GM10847 (cell line): ENCODE results near the gene NMNAT3.

Experiments
- POLR2A ChIP-seq: IDR thresholded peaks from 2 replicates; pipeline ENCODE4 v1.6.1; 2011; ENCODE audit not compliant: insufficient read length; ENCODE audit errors: extremely low read depth

Gene NMNAT3

GRCh38 chr3:139630542-139630941 is 47.2 kb downstream of the NMNAT3 start:
- no peak for TF ChIP-seq POLR2A

DNA sequence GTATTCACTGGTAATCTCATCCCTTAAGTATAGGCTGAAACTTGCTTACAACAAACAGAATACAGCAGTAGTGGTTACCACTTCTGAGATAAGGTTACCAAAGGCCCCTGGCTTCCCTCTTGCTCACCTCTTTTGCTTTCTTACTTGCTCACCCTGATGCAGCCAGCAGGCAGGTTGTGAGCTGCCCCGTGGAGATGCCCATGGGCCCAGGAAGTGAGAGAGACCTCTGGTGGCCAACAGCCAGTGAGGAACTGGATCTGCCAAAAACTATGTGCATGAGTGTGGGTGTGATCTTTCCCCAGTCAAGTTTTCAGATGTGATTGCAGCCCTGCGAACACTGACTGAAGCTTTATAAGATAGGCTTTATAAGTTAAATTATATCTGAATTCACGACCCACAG is 48.7 kb downstream of the NMNAT3 start:
- TF ChIP-seq POLR2A: no peak

- no peak for TF ChIP-seq POLR2A
Observed at GRCh38 chr3:139627759-139628158, 50.0 kb downstream of the NMNAT3 start.

- TF ChIP-seq POLR2A: no peak
Observed at GRCh38 chr3:139620438-139620837, 57.3 kb downstream of the NMNAT3 start.

- no peak for TF ChIP-seq POLR2A
Observed at GRCh38 chr3:139619484-139619883, 58.3 kb downstream of the NMNAT3 start.

DNA sequence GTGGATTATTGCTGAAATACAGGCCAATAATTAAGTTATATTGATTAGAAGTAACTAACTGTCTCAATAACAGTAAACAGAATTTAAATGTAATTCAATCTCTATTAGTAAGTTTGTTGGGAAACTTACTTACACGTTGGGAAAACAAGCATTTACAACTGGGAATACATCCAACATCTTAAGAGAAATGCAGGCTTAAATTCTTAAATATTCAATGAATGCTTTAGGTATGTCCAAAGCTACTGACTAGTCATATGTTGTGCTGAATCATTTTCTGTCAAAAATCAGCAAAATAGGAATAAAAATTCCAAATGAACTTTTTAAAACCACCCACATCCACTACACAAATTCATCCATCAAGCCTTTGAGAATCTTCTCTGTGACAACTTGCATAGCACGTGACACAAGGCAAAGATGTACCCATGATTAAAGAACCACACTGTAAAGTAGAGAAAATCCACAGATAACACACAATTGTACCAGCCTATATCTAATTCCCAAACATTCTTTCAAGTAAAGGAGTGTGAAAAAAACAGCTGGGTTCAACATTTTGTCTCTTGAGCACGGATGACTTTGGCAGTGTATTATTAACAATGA is 60.0 kb downstream of the NMNAT3 start:
- no peak for TF ChIP-seq POLR2A

GRCh38 chr3:139611528-139611927 is 66.2 kb downstream of the NMNAT3 start:
- no peak for TF ChIP-seq POLR2A

- no peak for TF ChIP-seq POLR2A
Observed at GRCh38 chr3:139610886-139611285, 66.9 kb downstream of the NMNAT3 start.

DNA sequence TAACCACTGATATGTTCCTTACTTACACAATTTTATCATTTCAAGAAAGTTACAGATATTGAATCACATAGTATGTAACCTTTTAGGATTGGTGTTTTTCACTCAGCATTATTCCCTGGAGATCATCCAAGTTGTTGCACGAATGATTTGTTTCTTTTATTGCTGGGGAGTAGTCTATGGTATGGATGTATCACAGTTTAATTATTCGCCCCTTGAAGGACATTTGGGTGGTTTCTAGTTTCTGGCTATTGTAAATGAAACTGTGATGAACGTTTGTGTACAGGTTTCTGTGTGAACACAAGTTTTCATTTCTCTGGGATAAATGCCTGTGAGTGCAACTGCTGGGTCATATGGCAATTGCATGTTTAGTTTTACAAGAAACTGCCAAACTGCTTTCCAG is 68.8 kb downstream of the NMNAT3 start:
- TF ChIP-seq POLR2A: no peak

GRCh38 chr3:139608108-139608380 is 69.7 kb downstream of the NMNAT3 start:
- TF ChIP-seq POLR2A: no peak

- no peak for TF ChIP-seq POLR2A
Observed at GRCh38 chr3:139607257-139608107, 70.3 kb downstream of the NMNAT3 start.

GRCh38 chr3:139602003-139602402 is 75.8 kb downstream of the NMNAT3 start:
- no peak for TF ChIP-seq POLR2A

DNA sequence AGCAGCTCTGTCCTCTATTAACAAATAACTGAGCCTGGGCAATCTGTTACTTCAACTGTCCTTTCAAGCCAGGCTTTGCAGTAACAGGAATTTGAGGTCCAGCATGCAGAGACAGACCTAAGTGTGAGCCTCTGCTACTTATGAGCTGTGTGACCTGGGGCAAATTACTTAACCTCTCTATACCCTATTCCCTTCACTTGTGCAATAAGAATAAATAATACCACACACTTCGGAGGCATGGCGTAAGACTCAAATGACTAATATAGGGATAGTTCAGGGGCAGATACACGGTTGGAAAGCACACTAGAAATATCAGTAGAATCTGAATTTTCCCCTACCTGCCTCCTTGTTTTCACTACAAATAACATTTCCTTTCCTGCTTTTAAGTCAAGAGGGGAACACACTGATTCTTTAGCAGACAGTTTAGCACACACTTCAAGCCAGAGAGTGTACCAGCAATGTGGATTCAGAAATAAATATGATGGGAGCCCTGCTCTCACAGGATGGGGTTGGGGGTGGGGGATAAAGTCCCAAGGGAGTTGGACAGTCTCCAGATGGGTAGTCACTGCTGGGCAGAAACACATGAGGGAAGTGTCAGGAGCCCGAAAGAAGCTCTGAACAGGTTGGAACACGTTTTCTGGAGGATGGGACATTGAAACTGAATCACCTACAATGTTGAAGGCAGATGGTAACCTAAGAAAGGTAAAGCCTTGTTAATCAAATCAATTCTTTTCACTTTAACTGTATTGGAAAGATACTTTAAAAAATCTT is 76.4 kb downstream of the NMNAT3 start:
- no peak for TF ChIP-seq POLR2A

DNA sequence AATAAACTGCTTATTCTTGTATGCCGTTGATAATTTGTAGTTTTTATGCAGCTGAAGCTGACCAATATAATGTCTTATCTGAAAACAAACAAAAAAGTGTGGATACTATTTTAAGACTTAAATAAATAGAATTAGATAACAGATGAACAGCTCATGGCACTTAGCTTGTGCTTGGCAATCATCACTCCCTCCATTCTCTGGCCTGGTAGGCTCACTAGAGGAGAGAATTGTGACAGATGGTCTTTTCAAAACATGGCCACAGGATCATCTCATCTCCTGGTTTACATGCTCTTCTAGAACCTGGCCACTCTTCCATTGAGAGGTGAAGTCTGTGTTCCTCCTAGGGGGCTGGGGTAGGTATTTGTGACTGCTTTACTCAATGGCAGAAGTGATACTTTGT is 79.8 kb downstream of the NMNAT3 start:
- no peak for TF ChIP-seq POLR2A

- TF ChIP-seq POLR2A: no peak
Observed at GRCh38 chr3:139588450-139588849, 89.3 kb downstream of the NMNAT3 start.

DNA sequence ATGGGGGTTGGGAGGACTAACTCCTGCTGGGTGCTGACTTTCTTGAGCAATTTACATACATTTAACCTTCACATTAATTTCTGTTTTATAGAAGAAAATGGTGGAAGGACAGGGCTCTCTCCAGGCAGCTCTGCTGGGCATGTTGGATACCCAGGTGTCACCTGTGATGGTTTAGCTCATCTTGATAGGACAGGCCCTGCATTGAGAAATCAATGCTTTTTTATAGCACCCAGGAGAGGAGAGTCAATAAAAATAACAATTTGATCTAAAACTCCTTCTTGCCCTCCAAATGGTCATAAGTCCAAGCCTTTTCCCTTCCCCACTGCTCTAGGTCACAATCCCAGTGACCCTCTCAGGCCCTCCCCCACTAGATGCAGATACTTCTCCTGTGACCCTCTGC is 90.0 kb downstream of the NMNAT3 start:
- TF ChIP-seq POLR2A: no peak
